CD1c-positive myeloid dendritic cell (primary cell): ENCODE results near the gene ZCRB1.
"Not testable (repeated sequence)": the region's sequence is repeated elsewhere in the genome, so short reads cannot be mapped to it uniquely, and the experiment has no call there.

Experiments
- DNase-seq: peaks from one replicate; pipeline ENCODE4 v3.0.0-alpha.2; 2016; ENCODE audit errors: extremely low spot score

The ZCRB1 gene

DNA sequence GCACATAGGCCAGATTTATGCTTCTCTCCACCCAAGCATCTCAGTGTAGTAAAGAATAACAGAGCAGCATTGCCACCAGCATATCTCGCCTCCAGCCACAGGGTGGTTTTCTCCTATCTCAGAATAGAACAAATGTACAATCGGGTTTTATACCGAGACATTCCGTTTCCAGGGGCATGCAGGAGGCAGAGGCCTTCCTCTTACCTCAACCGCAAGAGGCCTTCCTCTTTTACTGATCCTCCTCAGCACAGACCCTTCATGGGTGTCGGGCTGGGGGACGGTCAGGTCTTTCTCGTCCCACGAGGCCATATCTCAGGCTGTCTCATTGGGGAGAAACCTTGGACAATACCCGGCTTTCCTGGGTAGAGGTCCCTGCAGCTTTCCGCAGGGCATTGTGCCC is 4.2 kb upstream of the ZCRB1 start:
- not testable (repeated sequence) for DNase-seq

DNA sequence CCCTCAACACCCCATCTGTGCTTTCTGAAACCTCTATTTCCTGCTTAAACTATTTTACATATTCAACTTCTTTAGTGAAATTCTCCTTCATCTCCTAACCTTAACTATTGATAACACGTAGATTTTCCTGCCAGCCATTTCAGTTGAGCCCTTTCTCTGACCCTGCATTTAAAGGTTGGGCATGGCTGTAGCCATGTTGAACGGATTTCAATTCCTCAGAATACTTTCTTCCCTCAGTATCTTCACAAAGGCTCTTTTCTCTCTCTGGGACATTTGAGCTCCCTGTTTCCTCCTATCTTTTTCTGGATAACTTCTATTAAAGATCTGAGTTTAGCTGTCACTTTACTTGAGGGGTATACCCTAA is 1.3 kb upstream of the ZCRB1 start:
- DNase-seq: no peak

DNA sequence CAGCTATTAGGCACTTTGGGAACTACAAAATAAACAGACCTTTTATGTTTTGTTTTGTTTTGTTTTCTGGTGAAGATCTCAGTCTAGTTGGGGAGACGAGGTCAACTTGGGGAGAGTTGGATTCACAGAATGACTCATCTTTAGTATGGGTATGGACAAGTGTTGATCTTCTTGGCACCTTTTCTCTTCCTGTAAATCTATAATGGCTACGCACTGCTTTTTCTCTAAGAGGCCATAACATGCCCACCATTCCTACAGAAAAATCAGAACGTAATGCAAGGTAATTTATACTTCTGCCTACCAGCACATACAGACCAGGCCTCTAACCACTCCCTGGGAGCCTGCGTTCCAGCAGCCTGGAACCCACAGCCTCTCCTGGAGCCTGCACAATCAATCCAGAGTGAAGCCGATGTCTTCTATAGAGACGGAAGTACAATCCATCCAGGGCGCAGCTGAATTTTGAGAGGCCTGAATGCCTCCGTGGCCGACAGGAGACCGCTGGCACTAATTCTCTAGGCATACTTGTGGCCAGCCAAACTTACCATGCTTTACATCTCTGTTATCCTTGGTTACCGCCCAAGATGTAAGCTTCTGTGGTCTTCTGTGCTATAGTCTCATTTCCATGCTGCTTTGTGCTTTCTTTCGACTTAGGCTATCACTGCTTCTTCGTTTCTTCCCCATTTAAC is 790 bp upstream of the ZCRB1 start:
- peak; percentile 34 for DNase-seq

DNA sequence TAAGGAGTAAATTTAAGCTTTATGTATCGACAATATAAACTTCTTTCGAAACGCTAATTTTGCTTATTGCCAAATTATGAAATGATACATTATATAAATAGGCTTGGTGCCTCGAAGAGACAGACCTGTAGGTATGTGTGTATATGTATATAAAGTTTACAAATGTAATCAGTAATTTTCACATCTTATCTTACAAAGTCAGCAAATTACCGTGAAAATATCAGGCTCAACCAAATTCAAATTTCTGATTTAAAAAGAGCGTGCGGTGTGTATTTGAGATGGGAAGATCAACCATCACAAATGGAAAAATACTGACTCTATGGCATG is 605 bp downstream of the ZCRB1 start:
- DNase-seq: no peak

DNA sequence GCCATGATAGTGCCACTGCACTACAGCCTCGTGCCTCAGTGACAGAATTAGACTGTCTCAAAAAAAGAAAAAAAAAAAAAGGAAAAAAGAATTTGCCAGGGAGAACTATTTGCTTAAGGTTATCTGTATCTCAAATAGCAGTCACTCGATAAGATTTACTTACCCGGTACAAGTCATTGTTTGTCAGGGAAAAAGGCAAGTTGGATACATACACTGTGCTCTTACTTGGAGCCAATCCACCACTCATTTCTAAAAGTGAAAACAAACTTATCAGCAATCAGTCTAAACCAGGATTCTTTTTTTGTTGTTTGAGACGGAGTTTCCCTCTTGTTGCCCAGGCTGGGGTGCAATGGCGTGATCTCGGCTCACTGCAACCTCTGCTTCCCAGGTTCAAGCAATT is 2.0 kb downstream of the ZCRB1 start:
- DNase-seq: no peak

DNA sequence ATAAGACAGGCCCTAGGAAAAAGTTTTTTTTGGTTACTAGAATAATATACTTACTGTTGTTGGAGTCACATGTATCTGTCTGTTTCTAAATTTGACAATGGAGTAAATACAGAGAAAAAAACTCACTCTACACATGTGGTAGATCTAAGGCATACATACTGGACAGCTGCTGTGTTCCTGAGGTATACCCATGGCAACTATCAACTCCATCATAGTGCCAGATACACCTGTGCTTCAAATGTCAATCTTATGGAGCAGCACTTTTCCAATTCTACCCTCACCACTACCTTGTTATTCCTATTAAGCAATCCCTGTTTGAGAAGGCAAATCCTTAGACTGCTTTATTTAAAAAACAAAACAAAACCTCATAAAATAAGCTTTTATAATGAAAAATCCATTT is 3.3 kb downstream of the ZCRB1 start:
- DNase-seq: no peak

DNA sequence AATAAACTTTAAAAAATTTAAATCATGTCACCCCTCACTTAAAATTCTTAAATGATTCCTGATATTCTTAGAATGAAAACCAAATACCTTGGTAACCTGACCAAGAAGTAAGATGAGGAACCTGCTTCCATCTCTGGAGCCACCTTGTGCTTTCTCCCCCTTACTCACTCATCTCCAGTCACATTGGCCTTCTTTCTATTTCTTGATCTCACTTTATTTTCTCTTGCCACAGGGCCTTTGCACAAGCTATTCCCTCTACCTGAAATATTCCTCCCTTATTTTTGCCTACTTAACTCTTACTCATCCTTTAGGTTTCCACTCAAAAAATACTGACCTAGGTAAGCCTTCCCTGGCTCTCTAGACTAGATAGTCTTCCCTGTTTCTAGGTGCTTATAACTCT is 5.1 kb downstream of the ZCRB1 start:
- no peak for DNase-seq

DNA sequence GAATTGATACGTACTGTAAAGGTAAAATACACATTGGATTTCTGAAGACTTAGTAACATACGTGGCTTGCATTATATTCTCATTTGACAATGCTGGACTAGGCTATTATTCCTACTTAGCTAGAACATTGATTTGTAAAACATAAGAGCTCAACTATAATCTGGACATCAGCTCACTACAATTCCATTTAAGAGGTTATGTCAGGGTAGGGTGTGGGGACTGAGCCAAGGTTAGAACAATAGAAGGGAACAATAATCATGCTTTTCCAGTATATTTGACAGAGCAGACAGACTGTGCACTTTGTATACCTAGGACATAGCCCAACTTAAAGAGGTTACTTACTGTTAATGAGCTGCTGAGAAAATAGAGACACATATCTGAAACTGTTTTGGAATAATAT is 10.8 kb downstream of the ZCRB1 start:
- DNase-seq: no peak

DNA sequence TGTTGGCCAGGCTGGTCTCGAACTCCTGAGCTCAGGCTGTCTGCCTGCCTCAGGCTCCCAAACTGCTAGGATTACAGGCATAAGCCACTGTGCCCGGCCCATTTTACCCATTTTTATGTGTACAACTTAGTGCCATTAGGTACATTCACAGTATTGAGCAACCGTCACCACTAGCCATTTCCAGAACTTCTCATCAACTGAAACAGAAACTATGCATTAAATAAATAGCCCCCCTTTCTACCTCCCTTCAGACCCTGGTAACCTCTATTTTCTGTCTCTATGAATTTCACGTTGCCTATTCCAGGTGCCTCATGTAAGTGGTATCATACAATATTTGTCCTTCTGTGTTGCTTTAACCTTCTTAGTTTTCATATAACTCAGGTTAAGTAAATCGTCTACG is 15.9 kb downstream of the ZCRB1 start:
- DNase-seq: no peak

DNA sequence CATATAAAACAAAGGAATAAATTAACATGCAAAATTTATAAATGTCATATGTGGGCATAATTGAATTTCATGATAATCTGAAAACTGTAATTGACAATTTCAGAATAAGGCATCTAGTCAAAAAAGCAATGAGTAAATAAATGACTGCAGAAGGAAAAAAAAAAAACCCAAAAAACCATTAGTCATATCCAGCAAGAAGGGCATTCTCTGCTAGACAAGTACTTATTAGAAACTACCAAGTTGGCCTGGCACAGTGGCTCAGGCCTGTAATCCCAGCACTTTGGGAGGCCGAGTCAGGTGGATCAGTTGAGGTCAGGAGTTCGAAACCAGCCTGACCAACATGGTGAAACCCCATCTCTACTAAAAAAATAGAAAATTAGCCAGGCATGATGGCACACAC is 17.5 kb downstream of the ZCRB1 start:
- DNase-seq: no peak

DNA sequence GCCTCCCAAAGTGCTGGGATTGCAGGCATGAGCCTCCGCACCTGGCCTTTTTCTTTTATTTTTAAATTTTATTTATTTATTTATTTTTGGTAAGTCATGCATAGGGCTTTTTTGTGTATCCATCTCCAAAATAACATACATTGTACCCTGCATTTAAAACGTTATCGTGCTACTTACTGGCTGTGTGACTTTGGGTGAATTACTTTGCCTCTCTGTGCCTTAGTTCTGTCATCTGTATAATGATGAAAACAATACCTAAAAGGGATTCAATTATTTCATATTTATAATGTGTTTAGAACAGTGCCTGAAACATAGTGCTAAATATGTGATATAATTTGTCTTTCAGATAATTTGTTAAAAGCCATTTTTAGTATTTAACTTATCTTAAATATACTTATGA is 19.6 kb downstream of the ZCRB1 start:
- DNase-seq: no peak

DNA sequence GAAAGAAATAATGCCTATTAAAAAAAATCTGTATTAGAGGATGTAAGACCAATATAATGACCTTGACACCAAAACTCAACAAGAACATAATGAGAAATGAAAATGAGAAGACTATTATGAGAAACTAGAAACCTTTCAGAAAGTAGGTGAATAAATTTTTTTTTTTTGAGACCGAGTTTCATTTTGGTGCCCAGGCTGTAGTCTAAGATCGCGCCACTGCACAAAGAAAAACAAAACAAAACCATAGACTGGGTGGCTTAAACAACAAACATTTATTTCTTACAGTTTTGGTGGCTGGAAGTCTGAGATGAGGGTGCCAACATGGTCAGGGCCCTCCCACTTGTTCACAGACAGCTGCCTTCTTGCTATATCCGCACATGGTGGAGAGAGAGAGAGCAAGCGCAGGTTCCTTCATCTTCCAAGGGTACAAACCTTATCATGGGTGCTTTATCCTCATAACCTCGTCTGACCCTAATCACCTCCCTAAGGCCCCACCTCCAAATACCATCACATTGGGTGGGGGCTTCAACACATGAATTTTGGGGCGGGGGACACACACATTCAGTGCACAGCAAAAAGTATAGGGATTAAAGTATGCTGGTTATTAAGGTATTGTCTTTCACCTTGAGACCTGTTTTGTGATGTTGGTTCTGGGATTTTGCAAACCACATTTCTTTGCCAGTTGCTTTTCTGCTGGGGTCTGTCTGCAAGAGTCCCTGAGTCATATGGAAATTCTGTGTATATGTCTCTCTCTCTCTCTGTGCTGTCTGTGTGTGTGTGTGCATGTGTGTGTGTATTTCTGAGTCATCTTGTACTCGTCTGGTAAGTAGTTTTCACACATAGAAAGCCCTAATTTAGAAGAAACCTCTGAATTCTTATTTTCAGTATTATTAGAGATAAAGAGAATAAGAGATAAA is 26.2 kb downstream of the ZCRB1 start:
- no peak for DNase-seq

DNA sequence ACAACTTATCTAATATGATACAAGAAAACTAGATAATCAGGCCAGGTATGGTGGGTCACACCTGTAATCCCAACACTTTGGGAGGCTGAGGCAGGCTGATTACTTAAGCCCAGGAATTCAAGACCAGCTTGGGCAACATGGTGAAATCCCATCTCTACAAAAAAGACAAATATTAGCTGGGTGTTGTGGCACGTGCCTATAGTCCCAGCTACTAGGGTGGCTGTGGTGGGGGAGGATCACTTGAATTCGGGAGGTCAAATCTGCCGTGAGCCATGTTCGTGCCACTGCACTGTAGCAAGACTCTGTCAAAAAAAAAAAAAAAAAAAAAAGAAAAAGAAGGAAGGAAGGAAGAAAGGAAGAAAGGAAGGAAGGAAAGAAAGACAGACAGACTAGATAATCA is 27.0 kb downstream of the ZCRB1 start:
- no peak for DNase-seq

DNA sequence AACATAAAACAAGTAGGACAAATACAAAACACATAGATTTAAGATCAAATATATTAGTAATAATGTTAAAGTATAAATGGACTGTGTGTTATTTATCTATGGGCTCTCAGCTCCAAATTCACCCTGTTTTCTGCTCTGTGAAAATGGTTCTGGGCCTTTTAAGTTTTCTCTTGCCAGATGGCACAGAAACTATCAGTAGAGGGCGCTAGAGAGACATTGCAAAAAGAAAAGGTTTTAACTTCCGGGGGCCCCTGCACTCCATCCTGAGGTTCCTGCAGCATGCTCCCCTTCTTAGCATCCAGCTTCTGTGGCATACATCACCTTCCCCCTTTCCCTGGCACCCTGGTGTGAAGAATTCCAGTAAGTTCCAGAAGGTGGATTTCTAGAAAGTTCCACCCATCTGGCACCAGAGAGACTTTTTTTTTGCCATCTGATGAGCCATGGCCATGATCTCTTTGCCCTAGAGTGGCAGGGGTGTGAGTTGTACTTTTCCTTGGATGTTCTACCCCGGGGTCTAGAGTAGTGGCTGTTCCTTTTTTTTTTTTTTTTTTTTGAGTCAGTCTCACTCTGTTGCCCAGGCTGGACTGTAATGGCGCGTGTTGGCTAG is 29.3 kb downstream of the ZCRB1 start:
- DNase-seq: peak; percentile 44

DNA sequence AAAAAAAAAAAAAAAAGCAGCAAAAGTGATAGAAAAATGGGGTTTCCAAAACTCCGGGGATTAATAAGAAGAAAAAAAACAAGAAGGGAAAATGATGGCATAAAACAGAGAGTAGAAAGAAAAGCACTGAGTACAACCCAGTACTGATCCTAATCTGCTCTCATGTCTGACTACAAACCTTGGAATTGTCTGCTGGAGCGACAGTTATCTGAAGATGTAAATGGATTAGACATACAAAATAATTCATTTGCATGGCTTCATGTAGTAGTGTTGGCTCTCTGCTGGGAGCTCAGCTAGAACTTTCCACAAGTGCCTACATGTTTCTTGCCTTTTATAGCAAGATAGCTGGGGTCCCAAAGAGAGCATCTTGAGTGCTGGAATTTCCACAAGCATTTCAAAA is 34.2 kb downstream of the ZCRB1 start:
- DNase-seq: no peak

DNA sequence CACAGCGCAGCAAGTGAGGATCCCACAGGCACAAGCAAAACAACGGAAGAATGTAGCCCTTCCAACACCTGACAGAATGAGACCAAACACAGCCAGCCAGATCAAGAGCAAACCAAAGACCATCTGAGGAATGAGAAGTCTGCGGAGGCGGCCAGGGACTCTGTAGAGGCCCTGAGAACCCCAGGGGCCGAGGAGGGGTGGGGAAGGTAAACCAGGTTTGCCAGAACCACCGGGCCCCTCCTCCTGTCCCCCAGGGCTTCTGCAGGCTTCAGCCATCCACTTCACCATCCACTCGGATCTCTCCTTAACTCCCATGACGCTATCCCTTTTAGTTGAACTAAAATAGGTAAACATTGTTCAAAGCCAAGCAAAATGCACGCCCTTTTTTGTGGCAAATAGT is 37.4 kb downstream of the ZCRB1 start:
- no peak for DNase-seq

DNA sequence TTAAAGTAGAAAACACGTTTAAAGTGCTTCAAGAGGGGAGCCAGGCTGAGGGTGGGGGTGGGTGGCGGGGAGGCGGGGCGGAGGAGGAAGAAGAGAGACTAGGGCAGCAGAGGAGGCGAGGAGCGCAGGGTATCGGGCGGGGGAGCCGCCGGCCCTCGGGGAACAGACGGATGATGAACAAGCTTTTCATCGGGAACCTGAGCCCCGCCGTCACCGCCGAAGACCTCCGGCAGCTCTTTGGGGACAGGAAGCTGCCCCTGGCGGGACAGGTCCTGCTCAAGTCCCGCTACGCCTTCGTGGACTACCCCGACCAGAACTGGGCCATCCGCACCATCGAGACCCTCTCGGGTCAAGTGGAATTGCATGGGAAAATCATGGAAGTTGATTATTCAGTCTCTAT is 39.2 kb downstream of the ZCRB1 start:
- DNase-seq: no peak

DNA sequence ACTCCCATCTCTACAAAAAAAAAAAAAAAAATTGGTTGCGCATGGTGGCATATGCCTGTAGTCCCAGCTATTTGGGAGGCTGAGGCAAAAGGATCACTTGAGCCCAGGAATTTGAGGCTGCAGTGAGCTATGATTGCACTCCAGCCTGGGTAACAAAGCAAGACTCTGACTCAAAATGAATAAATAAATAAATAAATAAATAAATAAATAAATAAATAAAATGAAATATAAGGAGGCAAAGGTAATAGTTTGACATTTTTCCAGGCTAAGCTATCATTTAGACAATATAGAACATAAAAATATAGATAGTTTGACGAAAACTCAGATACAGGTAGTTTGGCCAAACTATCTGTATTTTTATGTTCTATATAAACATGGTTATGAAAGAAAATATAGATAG is 40.5 kb downstream of the ZCRB1 start:
- no peak for DNase-seq

DNA sequence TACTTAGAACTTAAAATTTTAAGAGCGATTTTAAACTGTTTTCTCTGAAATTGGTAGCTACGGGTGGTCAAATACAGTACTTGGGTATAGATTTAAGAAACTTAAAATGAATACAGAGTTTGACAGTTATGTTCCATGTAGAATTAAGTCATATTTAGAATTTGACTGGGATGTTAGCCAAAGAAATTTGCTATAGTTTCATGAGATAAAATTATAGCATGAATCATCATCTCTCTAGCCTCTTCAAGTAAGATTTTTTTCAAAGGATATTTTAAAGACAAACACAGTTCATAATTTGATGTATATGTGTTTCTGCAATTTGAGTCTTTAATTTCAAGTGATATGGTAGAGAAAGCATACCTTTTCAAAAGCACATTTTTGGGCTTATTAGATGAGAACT is 41.0 kb downstream of the ZCRB1 start:
- DNase-seq: no peak

DNA sequence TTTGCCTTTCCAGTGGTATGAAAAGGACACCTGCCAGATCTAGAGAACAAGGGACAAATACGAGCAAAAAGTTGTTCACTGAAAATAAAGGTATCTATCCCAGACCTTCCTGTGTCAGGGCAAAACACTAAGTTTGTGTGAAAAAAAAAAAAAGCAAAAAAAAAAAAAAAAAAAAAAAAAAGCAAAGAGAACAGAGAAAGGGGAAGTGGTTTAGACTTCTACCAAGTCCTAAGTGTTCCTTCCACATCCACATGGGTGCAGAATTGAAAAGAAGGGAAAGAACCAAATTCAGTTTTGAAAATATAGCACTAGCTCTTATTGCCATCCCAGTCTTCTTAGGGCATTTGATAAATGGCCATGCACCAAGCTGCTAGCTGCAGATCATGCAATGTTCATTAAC is 41.7 kb downstream of the ZCRB1 start:
- DNase-seq: peak; percentile 15

DNA sequence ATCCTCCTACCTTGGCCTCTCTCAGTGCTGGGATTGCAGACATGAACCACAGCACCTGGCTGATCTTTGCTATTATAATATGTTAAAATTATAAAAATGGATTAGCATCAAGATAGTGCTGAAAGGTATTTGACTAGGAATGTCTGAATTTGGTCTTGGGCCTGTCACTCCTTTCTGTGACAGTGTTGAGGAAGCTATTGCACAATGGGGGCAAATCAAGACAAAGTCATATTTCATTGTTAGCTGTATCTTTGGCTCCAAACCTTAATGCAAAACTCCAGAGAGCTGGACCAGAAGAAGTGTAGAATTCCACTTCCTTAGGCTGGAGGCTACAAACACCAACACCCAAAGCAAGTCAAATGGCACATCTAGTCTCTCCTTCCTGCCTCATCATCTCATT is 42.2 kb downstream of the ZCRB1 start:
- no peak for DNase-seq

DNA sequence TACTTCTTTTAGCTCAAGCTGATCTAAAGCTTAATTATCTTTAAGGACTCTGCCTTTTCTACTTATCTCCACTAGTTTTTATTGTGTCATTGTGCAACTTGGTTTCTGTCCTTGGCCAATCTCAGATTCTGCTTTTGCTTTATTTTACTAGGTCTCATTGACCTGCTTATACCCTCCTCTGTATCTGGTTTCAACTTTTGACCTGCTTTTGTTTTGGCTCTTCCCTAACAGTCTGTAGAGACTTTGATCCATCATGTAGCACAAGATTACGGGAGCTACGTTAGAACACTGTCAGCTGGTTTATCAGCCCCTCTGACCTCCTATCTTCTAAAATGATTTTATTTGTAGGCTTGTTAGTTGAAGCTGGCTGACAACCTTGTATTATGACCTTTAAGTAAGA is 43.6 kb downstream of the ZCRB1 start:
- no peak for DNase-seq

DNA sequence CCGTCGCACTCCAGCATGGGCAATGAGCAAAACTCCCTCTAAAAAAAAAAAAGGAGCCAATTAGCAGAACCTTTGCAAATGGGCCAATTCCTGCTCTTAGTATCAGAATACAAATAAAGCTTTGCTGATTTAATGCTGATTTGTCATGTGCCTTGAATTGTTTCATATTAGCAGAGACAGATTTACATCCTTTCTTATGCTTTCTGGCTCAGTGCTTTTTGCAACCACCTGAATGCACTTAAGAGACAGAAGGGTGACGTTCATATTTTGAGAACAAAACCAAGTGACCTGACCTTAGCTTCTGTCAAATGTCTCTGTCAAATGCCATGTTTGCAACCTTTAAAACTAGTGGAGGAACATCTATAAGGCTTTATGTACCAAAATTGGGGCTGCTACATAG is 44.0 kb downstream of the ZCRB1 start:
- no peak for DNase-seq
